HEK293 (cell line): ENCODE measurements around the gene ST7L.

Source experiments
- BCL11B ChIP-seq: fragments of 450-650 bp; formaldehyde crosslinking; IDR thresholded peaks from 2 replicates; pipeline ENCODE4 v1.5.1; 2016; ENCODE audit warnings: low read depth, missing biosample characterization, missing genetic modification characterization
- KLF8 ChIP-seq: fragments of 450-650 bp; formaldehyde crosslinking; IDR thresholded peaks from 2 replicates; pipeline ENCODE4 v1.5.1; 2016; ENCODE audit warnings: missing biosample characterization, missing genetic modification characterization
- TRIM28 ChIP-seq: IDR thresholded peaks from 2 replicates; pipeline ENCODE4 v1.6.1; 2011; ENCODE audit warnings: low read length, control low read depth, borderline replicate concordance
- YY2 ChIP-seq: fragments of 450-650 bp; formaldehyde crosslinking; IDR thresholded peaks from 2 replicates; pipeline ENCODE4 v1.5.1; 2016; ENCODE audit warnings: missing biosample characterization, missing genetic modification characterization
- ZBTB20 ChIP-seq: fragments of 450-650 bp; formaldehyde crosslinking; IDR thresholded peaks from 2 replicates; pipeline ENCODE4 v1.5.1; 2016; ENCODE audit warnings: missing biosample characterization, missing genetic modification characterization
- ZBTB7A ChIP-seq: fragments of 450-650 bp; formaldehyde crosslinking; IDR thresholded peaks from 2 replicates; pipeline ENCODE4 v1.5.1; 2016; ENCODE audit warnings: low read depth, missing biosample characterization, missing genetic modification characterization
- ZNF10 ChIP-seq: fragments of 450-650 bp; formaldehyde crosslinking; IDR thresholded peaks from 2 replicates; pipeline ENCODE4 v1.5.1; 2017; ENCODE audit warnings: missing biosample characterization, missing genetic modification characterization
- ZNF416 ChIP-seq: fragments of 450-650 bp; formaldehyde crosslinking; IDR thresholded peaks from 2 replicates; pipeline ENCODE4 v1.5.1; 2016; ENCODE audit warnings: missing biosample characterization, missing genetic modification characterization
- ZNF624 ChIP-seq: fragments of 450-650 bp; formaldehyde crosslinking; IDR thresholded peaks from 2 replicates; pipeline ENCODE4 v1.5.1; 2017; ENCODE audit warnings: missing biosample characterization, missing genetic modification characterization
- ZNF629 ChIP-seq: fragments of 450-650 bp; formaldehyde crosslinking; IDR thresholded peaks from 2 replicates; pipeline ENCODE4 v1.5.1; 2017; ENCODE audit warnings: missing biosample characterization, missing genetic modification characterization
- ZNF660 ChIP-seq: fragments of 450-650 bp; IDR thresholded peaks from 2 replicates; pipeline ENCODE4 v1.5.1; 2018; ENCODE audit warnings: missing biosample characterization, mild to moderate bottlenecking, missing genetic modification characterization
- ZNF664 ChIP-seq: fragments of 450-650 bp; formaldehyde crosslinking; IDR thresholded peaks from 2 replicates; pipeline ENCODE4 v1.5.1; 2016; ENCODE audit warnings: missing biosample characterization, missing genetic modification characterization
- ZSCAN16 ChIP-seq: fragments of 450-650 bp; formaldehyde crosslinking; IDR thresholded peaks from 2 replicates; pipeline ENCODE4 v1.5.1; 2016; ENCODE audit warnings: missing biosample characterization, missing genetic modification characterization
- TF ChIP-seq, protein P1 (sequence below): fragments of 450-650 bp; formaldehyde crosslinking; IDR thresholded peaks from 2 replicates; pipeline ENCODE4 v1.5.1; 2016; ENCODE audit warnings: missing biosample characterization, missing genetic modification characterization
- TF ChIP-seq, protein P2 (sequence below): sonication (generic); formaldehyde crosslinking; IDR thresholded peaks from 2 replicates; pipeline ENCODE4 v1.8.1; 2022; ENCODE audit warnings: mild to moderate bottlenecking, moderate library complexity, missing genetic modification reagents
- TF ChIP-seq, protein P3 (sequence below): fragments of 450-650 bp; formaldehyde crosslinking; IDR thresholded peaks from 2 replicates; pipeline ENCODE4 v1.5.1; 2016; ENCODE audit warnings: missing biosample characterization, missing genetic modification characterization
- TF ChIP-seq, protein P4 (sequence below): fragments of 450-650 bp; formaldehyde crosslinking; IDR thresholded peaks from 2 replicates; pipeline ENCODE4 v1.5.1; 2017; ENCODE audit warnings: missing biosample characterization, missing genetic modification characterization
- TF ChIP-seq, protein P5 (sequence below): fragments of 450-650 bp; formaldehyde crosslinking; IDR thresholded peaks from 2 replicates; pipeline ENCODE4 v1.5.1; 2016; ENCODE audit warnings: missing biosample characterization, missing genetic modification characterization

The ST7L gene

DNA sequence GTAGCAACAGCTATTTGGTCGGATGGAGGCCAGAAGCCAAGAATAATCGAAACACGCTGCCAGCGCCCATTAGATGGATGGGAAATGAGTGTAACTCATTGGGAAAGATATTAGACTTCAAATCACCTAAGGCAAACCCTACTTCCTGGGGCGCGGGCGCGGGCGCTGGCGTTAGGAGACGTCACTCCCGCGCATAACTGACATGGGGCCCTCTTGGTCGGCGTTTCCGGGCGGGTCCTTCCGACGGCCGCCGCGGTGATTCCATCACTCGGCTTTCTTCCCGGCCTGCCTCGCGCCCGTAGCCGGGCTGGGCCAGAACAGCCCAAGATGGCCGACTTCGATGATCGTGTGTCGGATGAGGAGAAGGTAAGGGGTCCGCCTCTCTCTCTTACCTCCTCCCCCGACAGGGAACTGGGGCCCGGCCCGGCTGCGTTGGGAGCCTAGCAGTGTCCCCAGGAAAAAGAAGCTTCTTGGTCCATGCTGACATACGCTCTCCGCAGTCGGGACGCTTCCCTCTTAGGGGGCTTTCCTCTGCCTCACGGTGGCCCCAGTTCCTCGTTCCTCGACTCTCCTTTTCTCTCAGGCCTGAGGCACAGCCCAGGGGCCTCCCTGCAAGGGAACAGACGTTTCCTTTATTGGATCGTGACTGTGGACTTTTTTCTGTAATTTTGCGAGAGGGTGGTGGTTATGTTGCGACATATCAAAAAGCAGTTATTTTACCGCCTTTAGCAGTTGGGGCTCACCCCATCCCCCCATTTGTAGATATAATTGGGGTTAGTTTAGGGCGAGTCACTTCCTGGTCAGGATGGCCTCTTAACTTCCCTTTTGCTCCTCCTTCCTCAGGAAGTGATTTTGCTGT is 806 bp upstream of the ST7L start, which contains the start of gene CAPZA1 (continued):
- TF ChIP-seq ZNF660 (tag by site-specific recombination) (peak; percentile 25; the same call in 1 of the 2 replicates), ZBTB20 (peak; percentile 58; the same call in 1 of the 2 replicates), ZBTB7A (tag by site-specific recombination) (0 out of 2 replicates have a peak, but pooled peaks have one; percentile 11), ZNF664 (tag by site-specific recombination) (no peak), TRIM28 (peak; percentile 37; the same call in 1 of the 2 replicates), ZNF10 (tag by site-specific recombination) (no peak), KLF8 (tag by site-specific recombination) (peak; percentile 51; the same call in 1 of the 2 replicates), ZNF416 (tag by site-specific recombination) (no peak), ZNF624 (tag by site-specific recombination) (no peak), ZSCAN16 (no peak), YY2 (tag by site-specific recombination) (peak; percentile 67; the same call in 1 of the 2 replicates), BCL11B (tag by site-specific recombination) (peak; percentile 48; the same call in 1 of the 2 replicates), ZNF629 (peak; percentile 99)
- TF ChIP-seq, protein P1, sequence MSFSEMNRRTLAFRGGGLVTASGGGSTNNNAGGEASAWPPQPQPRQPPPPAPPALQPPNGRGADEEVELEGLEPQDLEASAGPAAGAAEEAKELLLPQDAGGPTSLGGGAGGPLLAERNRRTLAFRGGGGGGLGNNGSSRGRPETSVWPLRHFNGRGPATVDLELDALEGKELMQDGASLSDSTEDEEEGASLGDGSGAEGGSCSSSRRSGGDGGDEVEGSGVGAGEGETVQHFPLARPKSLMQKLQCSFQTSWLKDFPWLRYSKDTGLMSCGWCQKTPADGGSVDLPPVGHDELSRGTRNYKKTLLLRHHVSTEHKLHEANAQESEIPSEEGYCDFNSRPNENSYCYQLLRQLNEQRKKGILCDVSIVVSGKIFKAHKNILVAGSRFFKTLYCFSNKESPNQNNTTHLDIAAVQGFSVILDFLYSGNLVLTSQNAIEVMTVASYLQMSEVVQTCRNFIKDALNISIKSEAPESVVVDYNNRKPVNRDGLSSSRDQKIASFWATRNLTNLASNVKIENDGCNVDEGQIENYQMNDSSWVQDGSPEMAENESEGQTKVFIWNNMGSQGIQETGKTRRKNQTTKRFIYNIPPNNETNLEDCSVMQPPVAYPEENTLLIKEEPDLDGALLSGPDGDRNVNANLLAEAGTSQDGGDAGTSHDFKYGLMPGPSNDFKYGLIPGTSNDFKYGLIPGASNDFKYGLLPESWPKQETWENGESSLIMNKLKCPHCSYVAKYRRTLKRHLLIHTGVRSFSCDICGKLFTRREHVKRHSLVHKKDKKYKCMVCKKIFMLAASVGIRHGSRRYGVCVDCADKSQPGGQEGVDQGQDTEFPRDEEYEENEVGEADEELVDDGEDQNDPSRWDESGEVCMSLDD (tag by site-specific recombination), result peak; percentile 69
- TF ChIP-seq, protein P2, sequence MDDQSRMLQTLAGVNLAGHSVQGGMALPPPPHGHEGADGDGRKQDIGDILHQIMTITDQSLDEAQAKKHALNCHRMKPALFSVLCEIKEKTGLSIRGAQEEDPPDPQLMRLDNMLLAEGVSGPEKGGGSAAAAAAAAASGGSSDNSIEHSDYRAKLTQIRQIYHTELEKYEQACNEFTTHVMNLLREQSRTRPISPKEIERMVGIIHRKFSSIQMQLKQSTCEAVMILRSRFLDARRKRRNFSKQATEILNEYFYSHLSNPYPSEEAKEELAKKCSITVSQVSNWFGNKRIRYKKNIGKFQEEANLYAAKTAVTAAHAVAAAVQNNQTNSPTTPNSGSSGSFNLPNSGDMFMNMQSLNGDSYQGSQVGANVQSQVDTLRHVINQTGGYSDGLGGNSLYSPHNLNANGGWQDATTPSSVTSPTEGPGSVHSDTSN, result 0 out of 2 replicates have a peak, but pooled peaks have one; percentile 61
- TF ChIP-seq, protein P3, sequence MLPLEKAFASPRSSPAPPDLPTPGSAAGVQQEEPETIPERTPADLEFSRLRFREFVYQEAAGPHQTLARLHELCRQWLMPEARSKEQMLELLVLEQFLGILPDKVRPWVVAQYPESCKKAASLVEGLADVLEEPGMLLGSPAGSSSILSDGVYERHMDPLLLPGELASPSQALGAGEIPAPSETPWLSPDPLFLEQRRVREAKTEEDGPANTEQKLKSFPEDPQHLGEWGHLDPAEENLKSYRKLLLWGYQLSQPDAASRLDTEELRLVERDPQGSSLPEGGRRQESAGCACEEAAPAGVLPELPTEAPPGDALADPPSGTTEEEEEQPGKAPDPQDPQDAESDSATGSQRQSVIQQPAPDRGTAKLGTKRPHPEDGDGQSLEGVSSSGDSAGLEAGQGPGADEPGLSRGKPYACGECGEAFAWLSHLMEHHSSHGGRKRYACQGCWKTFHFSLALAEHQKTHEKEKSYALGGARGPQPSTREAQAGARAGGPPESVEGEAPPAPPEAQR (tag by site-specific recombination), result no peak
- TF ChIP-seq, protein P4, sequence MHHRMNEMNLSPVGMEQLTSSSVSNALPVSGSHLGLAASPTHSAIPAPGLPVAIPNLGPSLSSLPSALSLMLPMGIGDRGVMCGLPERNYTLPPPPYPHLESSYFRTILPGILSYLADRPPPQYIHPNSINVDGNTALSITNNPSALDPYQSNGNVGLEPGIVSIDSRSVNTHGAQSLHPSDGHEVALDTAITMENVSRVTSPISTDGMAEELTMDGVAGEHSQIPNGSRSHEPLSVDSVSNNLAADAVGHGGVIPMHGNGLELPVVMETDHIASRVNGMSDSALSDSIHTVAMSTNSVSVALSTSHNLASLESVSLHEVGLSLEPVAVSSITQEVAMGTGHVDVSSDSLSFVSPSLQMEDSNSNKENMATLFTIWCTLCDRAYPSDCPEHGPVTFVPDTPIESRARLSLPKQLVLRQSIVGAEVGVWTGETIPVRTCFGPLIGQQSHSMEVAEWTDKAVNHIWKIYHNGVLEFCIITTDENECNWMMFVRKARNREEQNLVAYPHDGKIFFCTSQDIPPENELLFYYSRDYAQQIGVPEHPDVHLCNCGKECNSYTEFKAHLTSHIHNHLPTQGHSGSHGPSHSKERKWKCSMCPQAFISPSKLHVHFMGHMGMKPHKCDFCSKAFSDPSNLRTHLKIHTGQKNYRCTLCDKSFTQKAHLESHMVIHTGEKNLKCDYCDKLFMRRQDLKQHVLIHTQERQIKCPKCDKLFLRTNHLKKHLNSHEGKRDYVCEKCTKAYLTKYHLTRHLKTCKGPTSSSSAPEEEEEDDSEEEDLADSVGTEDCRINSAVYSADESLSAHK (tag by site-specific recombination), result 0 out of 2 replicates have a peak, but pooled peaks have one; percentile 8
- TF ChIP-seq, protein P5, sequence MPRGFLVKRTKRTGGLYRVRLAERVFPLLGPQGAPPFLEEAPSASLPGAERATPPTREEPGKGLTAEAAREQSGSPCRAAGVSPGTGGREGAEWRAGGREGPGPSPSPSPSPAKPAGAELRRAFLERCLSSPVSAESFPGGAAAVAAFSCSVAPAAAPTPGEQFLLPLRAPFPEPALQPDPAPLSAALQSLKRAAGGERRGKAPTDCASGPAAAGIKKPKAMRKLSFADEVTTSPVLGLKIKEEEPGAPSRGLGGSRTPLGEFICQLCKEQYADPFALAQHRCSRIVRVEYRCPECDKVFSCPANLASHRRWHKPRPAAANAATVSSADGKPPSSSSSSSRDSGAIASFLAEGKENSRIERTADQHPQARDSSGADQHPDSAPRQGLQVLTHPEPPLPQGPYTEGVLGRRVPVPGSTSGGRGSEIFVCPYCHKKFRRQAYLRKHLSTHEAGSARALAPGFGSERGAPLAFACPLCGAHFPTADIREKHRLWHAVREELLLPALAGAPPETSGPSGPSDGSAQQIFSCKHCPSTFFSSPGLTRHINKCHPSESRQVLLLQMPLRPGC, result peak; percentile 83
